ENCODE results near the gene SYTL3. TPM values are rescaled to one million over a fixed set of nuclear protein-coding genes. Genes with fewer than 3 reads are reported as not detected.

The SYTL3 gene
- total RNA-seq, 1 donor from 2014 or later, result 6.0 TPM

DNA sequence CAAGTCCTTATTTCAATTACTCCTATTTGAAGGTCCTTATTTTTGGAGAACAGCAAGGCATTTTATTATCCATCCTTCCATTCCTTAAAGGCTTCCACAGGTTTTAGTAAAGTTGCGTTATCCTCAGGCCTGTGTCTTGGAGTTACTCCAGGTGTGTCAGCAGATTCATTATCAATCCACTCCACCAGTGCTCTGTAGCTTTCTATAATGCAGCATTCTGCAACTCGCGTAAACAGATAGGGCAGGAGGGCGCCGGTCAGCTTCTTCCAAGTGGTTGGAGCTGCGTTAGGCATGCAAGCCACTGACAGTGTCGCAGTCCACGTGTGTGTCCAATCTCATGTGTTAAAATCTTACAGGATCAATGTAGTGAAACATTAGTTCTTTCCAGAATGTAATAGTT, 75.8 kb downstream of the SYTL3 start:
- Mint-ChIP-seq H3K9me3 (no peaks in the 10 kb centered on the region), H3K4me1 (peaks cover 15% of the 10 kb centered on the region), H3K36me3 (ENCODE audit: low read depth) (peaks cover 1% of the 10 kb centered on the region), H3K4me3 (no peak overlapping the region), H3K27ac (no peak overlapping the region), H3K27me3 (no peaks in the 10 kb centered on the region)
- TF ChIP-seq, protein P1, sequence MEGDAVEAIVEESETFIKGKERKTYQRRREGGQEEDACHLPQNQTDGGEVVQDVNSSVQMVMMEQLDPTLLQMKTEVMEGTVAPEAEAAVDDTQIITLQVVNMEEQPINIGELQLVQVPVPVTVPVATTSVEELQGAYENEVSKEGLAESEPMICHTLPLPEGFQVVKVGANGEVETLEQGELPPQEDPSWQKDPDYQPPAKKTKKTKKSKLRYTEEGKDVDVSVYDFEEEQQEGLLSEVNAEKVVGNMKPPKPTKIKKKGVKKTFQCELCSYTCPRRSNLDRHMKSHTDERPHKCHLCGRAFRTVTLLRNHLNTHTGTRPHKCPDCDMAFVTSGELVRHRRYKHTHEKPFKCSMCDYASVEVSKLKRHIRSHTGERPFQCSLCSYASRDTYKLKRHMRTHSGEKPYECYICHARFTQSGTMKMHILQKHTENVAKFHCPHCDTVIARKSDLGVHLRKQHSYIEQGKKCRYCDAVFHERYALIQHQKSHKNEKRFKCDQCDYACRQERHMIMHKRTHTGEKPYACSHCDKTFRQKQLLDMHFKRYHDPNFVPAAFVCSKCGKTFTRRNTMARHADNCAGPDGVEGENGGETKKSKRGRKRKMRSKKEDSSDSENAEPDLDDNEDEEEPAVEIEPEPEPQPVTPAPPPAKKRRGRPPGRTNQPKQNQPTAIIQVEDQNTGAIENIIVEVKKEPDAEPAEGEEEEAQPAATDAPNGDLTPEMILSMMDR (IDR thresholded peaks at IDR 0.05), result no peak
- ATAC-seq (ENCODE audit: low read depth), result no peak
- no peak for DNase-seq
- ChIA-PET CTCF (no interaction called here), POLR2A (no interaction called here)
- intact Hi-C loops (cut with micrococcal nuclease), result no loop called here

DNA sequence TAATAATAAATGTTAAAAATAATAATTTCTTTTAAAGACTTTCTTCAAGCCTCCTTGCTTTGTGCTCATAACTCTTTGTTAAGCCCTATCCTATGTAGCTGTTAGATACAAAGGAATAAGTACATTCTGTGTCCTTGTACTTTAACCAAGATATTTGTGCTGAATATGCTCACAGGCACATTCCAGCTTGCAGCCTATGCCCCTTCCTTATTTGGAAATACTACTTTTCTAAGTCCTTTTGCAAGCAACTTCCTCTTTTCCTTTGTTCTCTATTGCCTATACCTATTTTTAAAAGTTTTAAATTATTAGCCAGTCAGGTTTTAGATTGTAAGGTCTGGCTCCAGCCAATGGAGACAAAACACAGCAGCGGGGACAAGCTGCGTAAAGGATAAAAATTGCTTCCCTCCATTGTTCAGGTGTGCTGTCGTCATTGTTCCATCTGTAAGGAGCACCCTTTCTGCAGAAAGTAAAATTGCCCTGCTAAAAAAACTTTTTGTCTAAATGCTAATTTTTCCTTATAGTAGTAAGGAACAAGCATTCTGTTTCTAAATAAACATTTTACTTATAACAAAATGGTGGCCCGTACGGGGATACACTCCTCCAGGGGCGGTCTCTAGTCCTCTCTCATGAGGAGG, 80.2 kb downstream of the SYTL3 start:
- H3K27me3 Mint-ChIP-seq, result no peaks in the 10 kb centered on the region
- H3K4me1 Mint-ChIP-seq, result no peaks in the 10 kb centered on the region
- ChIA-PET POLR2A (interaction anchor here (0.6 kb wide), 1 partner anchor 143 kb away, joined by 6 read pairs; no protein-coding TSS in a partner anchor), CTCF (interaction anchor here (1.4 kb wide), 1 partner anchor 28 kb away, joined by 3 read pairs; no protein-coding TSS in a partner anchor)
- DNase-seq (no peak), ATAC-seq (ENCODE audit: low read depth) (no peak)
- H3K4me3 Mint-ChIP-seq, result no peak overlapping the region
- H3K9me3 Mint-ChIP-seq, result peaks cover 6% of the 10 kb centered on the region
- H3K27ac Mint-ChIP-seq, result no peak overlapping the region
- intact Hi-C loops (cut with micrococcal nuclease), result no loop called here
- TF ChIP-seq, protein P1 (IDR thresholded peaks at IDR 0.05), result no peak
- H3K36me3 Mint-ChIP-seq (ENCODE audit: low read depth), result peaks cover 3% of the 10 kb centered on the region

DNA sequence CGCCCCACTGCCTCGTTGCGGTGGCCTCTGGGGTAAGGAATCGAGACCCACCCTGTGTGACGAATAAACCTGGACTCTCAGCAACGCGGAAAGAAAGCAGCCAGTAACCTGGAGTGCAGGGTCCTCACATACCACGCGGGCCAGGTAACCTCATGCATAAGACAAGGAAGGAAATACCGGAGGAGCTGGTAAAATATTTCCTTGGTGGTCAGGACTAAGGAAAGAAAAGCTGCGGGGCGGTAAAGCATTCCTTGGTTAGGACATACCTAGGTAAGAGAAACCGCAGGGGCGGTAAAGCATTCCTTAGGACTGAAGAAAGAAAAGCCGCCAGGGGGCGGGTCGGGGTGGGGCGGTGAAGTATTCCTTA, 80.7 kb downstream of the SYTL3 start:
- H3K27me3 Mint-ChIP-seq, result no peaks in the 10 kb centered on the region
- DNase-seq, result no peak
- H3K27ac Mint-ChIP-seq, result no peak overlapping the region
- ChIA-PET POLR2A (interaction anchor here (0.6 kb wide), 1 partner anchor 142 kb away, joined by 6 read pairs; no protein-coding TSS in a partner anchor), CTCF (interaction anchor here (0.6 to 1.4 kb wide), 2 partner anchors 29 to 263 kb away, joined by 3 read pairs; no protein-coding TSS in a partner anchor)
- no peaks in the 10 kb centered on the region for H3K4me1 Mint-ChIP-seq
- intact Hi-C loops (cut with micrococcal nuclease), result no loop called here
- ATAC-seq (ENCODE audit: low read depth), result no peak
- no peak overlapping the region for H3K4me3 Mint-ChIP-seq
- TF ChIP-seq, protein P1 (IDR thresholded peaks at IDR 0.05), result no peak
- H3K36me3 Mint-ChIP-seq (ENCODE audit: low read depth), result peaks cover 3% of the 10 kb centered on the region
- peaks cover 6% of the 10 kb centered on the region for H3K9me3 Mint-ChIP-seq

DNA sequence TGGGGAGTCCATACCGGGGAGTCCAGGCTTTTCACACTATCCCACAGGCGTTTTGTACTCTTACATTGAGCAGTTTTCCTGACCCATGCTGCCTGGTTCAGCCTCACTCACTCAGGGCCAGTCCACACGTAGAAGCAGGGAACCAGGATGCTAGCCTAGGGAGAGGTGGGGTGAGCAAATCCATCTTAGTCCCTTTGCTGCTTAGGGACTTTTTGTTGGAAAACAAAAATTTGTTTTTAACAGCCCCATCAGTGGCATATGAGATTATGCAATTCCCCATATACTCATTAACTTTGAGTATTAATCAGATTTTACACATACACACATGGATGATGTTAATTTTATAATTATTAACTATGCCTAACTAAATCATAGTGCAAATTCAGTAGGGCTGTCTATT, 85.2 kb downstream of the SYTL3 start:
- Mint-ChIP-seq H3K9me3 (peaks cover 15% of the 10 kb centered on the region), H3K4me1 (no peaks in the 10 kb centered on the region), H3K27me3 (no peaks in the 10 kb centered on the region), H3K4me3 (no peak overlapping the region), H3K27ac (no peak overlapping the region), H3K36me3 (ENCODE audit: low read depth) (peaks cover 3% of the 10 kb centered on the region)
- no peak for ATAC-seq (ENCODE audit: low read depth)
- POLR2A ChIA-PET, result no interaction called here
- no peak for DNase-seq
- CTCF ChIA-PET, result no interaction called here
- intact Hi-C loops (cut with micrococcal nuclease), result no loop called here
- TF ChIP-seq, protein P1 (IDR thresholded peaks at IDR 0.05), result no peak

DNA sequence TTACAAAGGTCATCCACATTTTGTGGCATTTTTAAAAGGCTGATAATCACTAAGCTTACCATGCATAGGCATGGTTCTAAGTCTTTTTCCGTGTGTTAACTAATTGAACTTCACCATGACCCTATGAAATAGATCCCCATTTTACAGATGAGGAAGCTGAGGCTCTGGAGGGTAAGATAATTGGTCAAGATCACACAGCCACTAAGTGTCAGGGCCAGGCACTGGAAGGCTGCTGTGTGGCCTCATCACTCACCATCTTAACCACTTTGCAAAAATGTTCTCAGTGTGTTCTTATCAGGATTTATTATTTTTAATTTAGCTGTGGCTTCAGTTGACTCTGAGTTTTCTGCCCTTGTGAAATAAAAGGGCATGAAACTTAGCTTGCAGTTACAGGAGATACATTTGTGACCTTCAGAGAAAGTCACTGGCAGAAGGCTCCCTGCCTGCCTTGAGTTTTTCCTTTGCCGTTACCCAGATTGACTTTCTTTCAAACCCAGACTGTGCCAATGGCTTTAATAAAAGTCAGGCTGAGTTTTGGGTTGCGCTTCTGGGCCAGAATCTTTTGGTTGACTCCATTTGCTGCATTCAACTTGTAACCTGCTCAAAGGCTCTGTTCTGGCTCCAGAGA, 87.3 kb downstream of the SYTL3 start:
- no peak overlapping the region for H3K27ac Mint-ChIP-seq
- intact Hi-C loops (cut with micrococcal nuclease), result no loop called here
- no peak overlapping the region for H3K4me3 Mint-ChIP-seq
- H3K27me3 Mint-ChIP-seq, result no peaks in the 10 kb centered on the region
- H3K4me1 Mint-ChIP-seq, result no peaks in the 10 kb centered on the region
- peaks cover 2% of the 10 kb centered on the region for H3K36me3 Mint-ChIP-seq (ENCODE audit: low read depth)
- TF ChIP-seq, protein P1 (IDR thresholded peaks at IDR 0.05), result no peak
- CTCF ChIA-PET, result no interaction called here
- POLR2A ChIA-PET, result interaction anchor here (0.7 kb wide), 1 partner anchor 11 kb away, joined by 7 read pairs; no protein-coding TSS in a partner anchor
- H3K9me3 Mint-ChIP-seq, result peaks cover 15% of the 10 kb centered on the region
- ATAC-seq (ENCODE audit: low read depth) (no peak), DNase-seq (no peak)

All from activated B cell treated with CpG ODN at 0.5 μM for 24 hours (primary cell).